Liver (tissue), 9 donors: ENCODE data around the gene ADAMTS4. TPM values are rescaled to one million over a fixed set of nuclear protein-coding genes. Genes with fewer than 3 reads are reported as not detected.

Source experiments
- DNase-seq: peaks from one replicate; pipeline ENCODE4 v3.0.0-alpha.2; 2017; ENCODE audit warnings: low spot score
- H3K27ac ChIP-seq, 2 donors: one replicate each; pipeline ENCODE4 v1.7.0; 2013; ENCODE audit warnings: inconsistent platforms in 2 of 2, low read length in 2 of 2, control low read depth in 1 of 2, low read depth in 1 of 2, mild to moderate bottlenecking in 1 of 2
- H3K27me3 ChIP-seq, 4 donors: one replicate each; pipeline versions ENCODE4 v1.6.1 to v1.7.0; 2013; ENCODE audit warnings: low read length in 3 of 4, inconsistent platforms in 1 of 4, mild to moderate bottlenecking in 1 of 4, moderate library complexity in 1 of 4; ENCODE audit not compliant: control insufficient read depth in 4 of 4, insufficient read depth in 4 of 4
- H3K36me3 ChIP-seq, 4 donors: one replicate each; pipeline versions ENCODE4 v1.6.1 to v1.7.0; 2013; ENCODE audit warnings: low read length in 3 of 4, mild to moderate bottlenecking in 3 of 4, low read depth in 1 of 4, moderate library complexity in 1 of 4; ENCODE audit not compliant: control insufficient read depth in 4 of 4, insufficient read depth in 3 of 4
- H3K4me1 ChIP-seq, 4 donors: one replicate each; pipeline versions ENCODE4 v1.6.1 to v1.7.0; 2013; ENCODE audit warnings: low read length in 3 of 4, mild to moderate bottlenecking in 3 of 4, moderate library complexity in 1 of 4; ENCODE audit not compliant: control insufficient read depth in 4 of 4, insufficient read depth in 4 of 4
- H3K4me3 ChIP-seq, 3 donors: one replicate each; pipeline versions ENCODE4 v1.6.1 to v1.7.0; 2013; ENCODE audit warnings: low read length in 3 of 3, control low read depth in 1 of 3, low read depth in 1 of 3, mild to moderate bottlenecking in 1 of 3
- H3K9ac ChIP-seq, 2 donors: one replicate each; pipeline ENCODE4 v1.7.0; 2013; ENCODE audit warnings: low read length in 2 of 2, mild to moderate bottlenecking in 2 of 2, moderate library complexity in 2 of 2, control low read depth in 1 of 2, low read depth in 1 of 2
- H3K9me3 ChIP-seq, 4 donors: one replicate each; pipeline versions ENCODE4 v1.6.1 to v1.7.0; 2013; ENCODE audit warnings: low read length in 3 of 4; ENCODE audit not compliant: control insufficient read depth in 4 of 4
- EGR1 ChIP-seq, 2 donors: IDR thresholded peaks; 2 replicates each; pipeline ENCODE4 v1.6.1; 2016 to 2018; ENCODE audit warnings: antibody characterized with exemption in 2 of 2, low read depth in 2 of 2
- FOXA1 ChIP-seq: IDR thresholded peaks from 2 replicates; pipeline ENCODE4 v1.6.1; 2016; ENCODE audit warnings: antibody characterized with exemption
- FOXA2 ChIP-seq: IDR thresholded peaks from 2 replicates; pipeline ENCODE4 v1.6.1; 2016; ENCODE audit warnings: antibody characterized with exemption
- GABPA ChIP-seq, 2 donors: IDR thresholded peaks in 1 of 2; conservative IDR thresholded peaks in 1 of 2; 2 replicates each; pipeline ENCODE4 v1.6.1; 2016; ENCODE audit warnings: antibody characterized with exemption in 2 of 2, mild to moderate bottlenecking in 1 of 2, moderate library complexity in 1 of 2
- HNF4A ChIP-seq, 2 donors: conservative IDR thresholded peaks; 2 replicates each; pipeline ENCODE4 v1.6.1; 2016; ENCODE audit warnings: antibody characterized with exemption in 2 of 2, mild to moderate bottlenecking in 2 of 2
- HNF4G ChIP-seq: IDR thresholded peaks from 2 replicates; pipeline ENCODE4 v1.6.1; 2016; ENCODE audit warnings: antibody characterized with exemption
- JUND ChIP-seq, 2 donors: IDR thresholded peaks; 2 replicates each; pipeline ENCODE4 v1.6.1; 2016; ENCODE audit warnings: antibody characterized with exemption in 2 of 2
- NR2F2 ChIP-seq: IDR thresholded peaks from 2 replicates; pipeline ENCODE4 v1.6.1; 2016; ENCODE audit warnings: antibody characterized with exemption
- RAD21 ChIP-seq, 2 donors: IDR thresholded peaks; 2 replicates each; pipeline ENCODE4 v1.6.1; 2016; ENCODE audit warnings: antibody characterized with exemption in 2 of 2, mild to moderate bottlenecking in 2 of 2
- RXRA ChIP-seq, 2 donors: IDR thresholded peaks; 2 replicates each; pipeline ENCODE4 v1.6.1; 2017 to 2018; ENCODE audit warnings: antibody characterized with exemption in 2 of 2, mild to moderate bottlenecking in 1 of 2
- SP1 ChIP-seq: IDR thresholded peaks from 2 replicates; pipeline ENCODE4 v1.6.1; 2018; ENCODE audit warnings: antibody characterized with exemption, mild to moderate bottlenecking
- TAF1 ChIP-seq: conservative IDR thresholded peaks from 2 replicates; pipeline ENCODE4 v1.6.1; 2016; ENCODE audit warnings: antibody characterized with exemption, mild to moderate bottlenecking
- YY1 ChIP-seq: IDR thresholded peaks from 2 replicates; pipeline ENCODE4 v1.6.1; 2016; ENCODE audit warnings: antibody characterized with exemption, mild to moderate bottlenecking
- WGBS: extraction: QIAGEN DNeasy Blood & Tissue Kit; methylation state at CpG from one replicate; pipeline ENCODE4 v1.1.7; 2013; 5-methylcytosine and 5-hydroxymethylcytosine counted together
- polyA plus RNA-seq, 2 donors: library from polyadenylated mRNA; stranded (reverse) in 1 of 2; unstranded in 1 of 2; fragments of 200-250 nt in 1 of 2; fragments of >200 nt in 1 of 2; fragmentation: Nextera tagmentation in 1 of 2; extraction: Ambion mirVana in 1 of 2; gene quantifications; one replicate each; pipeline versions ENCODE4 v1.2.1 to v1.2.3, GENCODE V29; 2013 to 2015
- total RNA-seq, 2 donors: library from RNA; depleted of rRNA; stranded (reverse); fragments of >200 nt; gene quantifications; one replicate each; pipeline ENCODE4 v1.2.3, GENCODE V29; 2014
- TF ChIP-seq, protein P1 (sequence below): IDR thresholded peaks from 2 replicates; pipeline ENCODE4 v1.6.1; 2016; ENCODE audit warnings: antibody characterized with exemption
- TF ChIP-seq, protein P2 (sequence below): IDR thresholded peaks from 2 replicates; pipeline ENCODE4 v1.6.1; 2016; ENCODE audit warnings: antibody characterized with exemption
- TF ChIP-seq, protein P3 (sequence below): IDR thresholded peaks from 2 replicates; pipeline ENCODE4 v1.6.1; 2016; ENCODE audit warnings: antibody characterized with exemption
- TF ChIP-seq, protein P4 (sequence below): IDR thresholded peaks from 2 replicates; pipeline ENCODE4 v1.6.1; 2016; ENCODE audit warnings: antibody characterized with exemption, mild to moderate bottlenecking
- TF ChIP-seq, protein P5 (sequence below): fragments of 150-350 bp; IDR thresholded peaks from 2 replicates; pipeline ENCODE4 v1.5.1; 2017; ENCODE audit warnings: improper control_type of control experiment, low read depth, low read length; ENCODE audit not compliant: missing input control
- donor health status: healthy.
- donor health status: healthy.
- donor health status: healthy.
- donor health status: healthy.
- donor health status: healthy.

The ADAMTS4 gene
- total and polyA plus RNA-seq, 4 donors: 0.21 to 2.2 (median 0.38) TPM

DNA sequence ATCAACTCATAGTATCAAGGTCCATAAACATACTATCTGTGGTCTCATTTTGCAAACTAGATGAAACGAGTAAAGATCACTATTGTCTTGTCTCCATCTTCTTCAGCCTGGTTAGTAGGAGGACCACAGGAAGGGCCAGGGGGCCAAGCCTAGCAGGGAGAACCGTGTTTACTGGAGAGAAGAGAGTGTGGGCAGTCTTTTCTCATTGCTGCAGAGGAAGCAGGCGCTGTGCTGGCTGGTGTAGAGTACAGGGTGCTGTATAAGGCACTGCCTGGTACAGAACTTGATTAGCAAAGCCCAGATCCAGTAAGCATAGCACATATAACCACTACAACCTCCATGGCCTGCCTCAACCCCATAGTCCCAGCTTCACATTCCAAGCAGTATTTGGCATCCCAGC, 11.5 kb downstream of the ADAMTS4 start:
- no peak overlapping the region for H3K4me3 ChIP-seq
- no peak for DNase-seq
- H3K9me3 ChIP-seq: no peaks in the 10 kb centered on the region
- no peaks in the 10 kb centered on the region for H3K27me3 ChIP-seq
- H3K27ac ChIP-seq: no peak overlapping the region
- peaks cover 0 to 5% (median under 1%) of the 10 kb centered on the region in 4 donors for H3K36me3 ChIP-seq
- H3K4me1 ChIP-seq: peaks cover 0 to 3% (median 1%) of the 10 kb centered on the region in 4 donors
- TF ChIP-seq NR2F2 (no peak), GABPA (IDR thresholded peaks at IDR 0.05 in 1 of 2, conservative IDR thresholded peaks at IDR 0.05 in 1 of 2) (no peak), HNF4G (no peak), RAD21 (IDR thresholded peaks at IDR 0.05) (no peak), FOXA1 (no peak), EGR1 (IDR thresholded peaks at IDR 0.05; ENCODE audit: low read depth in 2 of 2) (no peak), RXRA (IDR thresholded peaks at IDR 0.05) (no peak), TAF1 (no peak), FOXA2 (no peak), HNF4A (conservative IDR thresholded peaks at IDR 0.05) (no peak), JUND (IDR thresholded peaks at IDR 0.05) (no peak), YY1 (no peak), SP1 (no peak)
- TF ChIP-seq, protein P1, sequence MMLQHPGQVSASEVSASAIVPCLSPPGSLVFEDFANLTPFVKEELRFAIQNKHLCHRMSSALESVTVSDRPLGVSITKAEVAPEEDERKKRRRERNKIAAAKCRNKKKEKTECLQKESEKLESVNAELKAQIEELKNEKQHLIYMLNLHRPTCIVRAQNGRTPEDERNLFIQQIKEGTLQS: no peak
- TF ChIP-seq, protein P2, sequence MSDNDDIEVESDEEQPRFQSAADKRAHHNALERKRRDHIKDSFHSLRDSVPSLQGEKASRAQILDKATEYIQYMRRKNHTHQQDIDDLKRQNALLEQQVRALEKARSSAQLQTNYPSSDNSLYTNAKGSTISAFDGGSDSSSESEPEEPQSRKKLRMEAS: no peak
- TF ChIP-seq, protein P3, sequence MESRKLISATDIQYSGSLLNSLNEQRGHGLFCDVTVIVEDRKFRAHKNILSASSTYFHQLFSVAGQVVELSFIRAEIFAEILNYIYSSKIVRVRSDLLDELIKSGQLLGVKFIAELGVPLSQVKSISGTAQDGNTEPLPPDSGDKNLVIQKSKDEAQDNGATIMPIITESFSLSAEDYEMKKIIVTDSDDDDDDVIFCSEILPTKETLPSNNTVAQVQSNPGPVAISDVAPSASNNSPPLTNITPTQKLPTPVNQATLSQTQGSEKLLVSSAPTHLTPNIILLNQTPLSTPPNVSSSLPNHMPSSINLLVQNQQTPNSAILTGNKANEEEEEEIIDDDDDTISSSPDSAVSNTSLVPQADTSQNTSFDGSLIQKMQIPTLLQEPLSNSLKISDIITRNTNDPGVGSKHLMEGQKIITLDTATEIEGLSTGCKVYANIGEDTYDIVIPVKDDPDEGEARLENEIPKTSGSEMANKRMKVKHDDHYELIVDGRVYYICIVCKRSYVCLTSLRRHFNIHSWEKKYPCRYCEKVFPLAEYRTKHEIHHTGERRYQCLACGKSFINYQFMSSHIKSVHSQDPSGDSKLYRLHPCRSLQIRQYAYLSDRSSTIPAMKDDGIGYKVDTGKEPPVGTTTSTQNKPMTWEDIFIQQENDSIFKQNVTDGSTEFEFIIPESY: no peak
- TF ChIP-seq, protein P4, sequence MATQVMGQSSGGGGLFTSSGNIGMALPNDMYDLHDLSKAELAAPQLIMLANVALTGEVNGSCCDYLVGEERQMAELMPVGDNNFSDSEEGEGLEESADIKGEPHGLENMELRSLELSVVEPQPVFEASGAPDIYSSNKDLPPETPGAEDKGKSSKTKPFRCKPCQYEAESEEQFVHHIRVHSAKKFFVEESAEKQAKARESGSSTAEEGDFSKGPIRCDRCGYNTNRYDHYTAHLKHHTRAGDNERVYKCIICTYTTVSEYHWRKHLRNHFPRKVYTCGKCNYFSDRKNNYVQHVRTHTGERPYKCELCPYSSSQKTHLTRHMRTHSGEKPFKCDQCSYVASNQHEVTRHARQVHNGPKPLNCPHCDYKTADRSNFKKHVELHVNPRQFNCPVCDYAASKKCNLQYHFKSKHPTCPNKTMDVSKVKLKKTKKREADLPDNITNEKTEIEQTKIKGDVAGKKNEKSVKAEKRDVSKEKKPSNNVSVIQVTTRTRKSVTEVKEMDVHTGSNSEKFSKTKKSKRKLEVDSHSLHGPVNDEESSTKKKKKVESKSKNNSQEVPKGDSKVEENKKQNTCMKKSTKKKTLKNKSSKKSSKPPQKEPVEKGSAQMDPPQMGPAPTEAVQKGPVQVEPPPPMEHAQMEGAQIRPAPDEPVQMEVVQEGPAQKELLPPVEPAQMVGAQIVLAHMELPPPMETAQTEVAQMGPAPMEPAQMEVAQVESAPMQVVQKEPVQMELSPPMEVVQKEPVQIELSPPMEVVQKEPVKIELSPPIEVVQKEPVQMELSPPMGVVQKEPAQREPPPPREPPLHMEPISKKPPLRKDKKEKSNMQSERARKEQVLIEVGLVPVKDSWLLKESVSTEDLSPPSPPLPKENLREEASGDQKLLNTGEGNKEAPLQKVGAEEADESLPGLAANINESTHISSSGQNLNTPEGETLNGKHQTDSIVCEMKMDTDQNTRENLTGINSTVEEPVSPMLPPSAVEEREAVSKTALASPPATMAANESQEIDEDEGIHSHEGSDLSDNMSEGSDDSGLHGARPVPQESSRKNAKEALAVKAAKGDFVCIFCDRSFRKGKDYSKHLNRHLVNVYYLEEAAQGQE: no peak
- TF ChIP-seq, protein P5, sequence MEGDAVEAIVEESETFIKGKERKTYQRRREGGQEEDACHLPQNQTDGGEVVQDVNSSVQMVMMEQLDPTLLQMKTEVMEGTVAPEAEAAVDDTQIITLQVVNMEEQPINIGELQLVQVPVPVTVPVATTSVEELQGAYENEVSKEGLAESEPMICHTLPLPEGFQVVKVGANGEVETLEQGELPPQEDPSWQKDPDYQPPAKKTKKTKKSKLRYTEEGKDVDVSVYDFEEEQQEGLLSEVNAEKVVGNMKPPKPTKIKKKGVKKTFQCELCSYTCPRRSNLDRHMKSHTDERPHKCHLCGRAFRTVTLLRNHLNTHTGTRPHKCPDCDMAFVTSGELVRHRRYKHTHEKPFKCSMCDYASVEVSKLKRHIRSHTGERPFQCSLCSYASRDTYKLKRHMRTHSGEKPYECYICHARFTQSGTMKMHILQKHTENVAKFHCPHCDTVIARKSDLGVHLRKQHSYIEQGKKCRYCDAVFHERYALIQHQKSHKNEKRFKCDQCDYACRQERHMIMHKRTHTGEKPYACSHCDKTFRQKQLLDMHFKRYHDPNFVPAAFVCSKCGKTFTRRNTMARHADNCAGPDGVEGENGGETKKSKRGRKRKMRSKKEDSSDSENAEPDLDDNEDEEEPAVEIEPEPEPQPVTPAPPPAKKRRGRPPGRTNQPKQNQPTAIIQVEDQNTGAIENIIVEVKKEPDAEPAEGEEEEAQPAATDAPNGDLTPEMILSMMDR: no peak
- 80% methylated on average over 3 of the region's 3 CpGs for WGBS
- no peak overlapping the region for H3K9ac ChIP-seq
